BE2C (cell line): ENCODE data around the gene YLPM1.

ENCODE experiments used
- DNase-seq: peaks from one replicate; pipeline ENCODE4 v3.0.0-alpha.2; 2020
- H3K27me3 ChIP-seq: fragments of 250-450 bp; sonication (Bioruptor Pico); 2 replicates; pipeline ENCODE4 v1.5.1; 2020; ENCODE audit warnings: mild to moderate bottlenecking
- H3K36me3 ChIP-seq: fragments of 250-450 bp; sonication (Bioruptor Pico); 2 replicates; pipeline ENCODE4 v1.5.1; 2020; ENCODE audit warnings: mild to moderate bottlenecking
- H3K4me1 ChIP-seq: fragments of 250-450 bp; sonication (Bioruptor Pico); 2 replicates; pipeline ENCODE4 v1.5.1; 2020
- H3K4me3 ChIP-seq: 2 replicates; pipeline ENCODE4 v1.5.1; 2011; ENCODE audit warnings: low read depth, low read length
- H3K9me3 ChIP-seq: fragments of 250-450 bp; sonication (Bioruptor Pico); 2 replicates; pipeline ENCODE4 v1.5.1; 2020
- TF ChIP-seq, protein P1 (sequence below): IDR thresholded peaks from 2 replicates; pipeline ENCODE4 v1.5.1; 2012; ENCODE audit warnings: mild to moderate bottlenecking, low read depth, low read length

Gene YLPM1

GRCh38 chr14:74875941-74876913, 113.1 kb downstream of the YLPM1 start, which contains the start of gene PROX2:
Gene PROX2, minus strand, starts transcription at chr14:74876145. Its CDS starts 12,311 bp downstream, at chr14:74863834.
- Histone ChIP-seq H3K4me3 (no peak within 1 kb of the TSS), H3K27me3 (no peaks in the 10 kb centered on the region), H3K36me3 (no peaks in the 10 kb centered on the region), H3K9me3 (no peaks in the 10 kb centered on the region), H3K4me1 (no peaks in the 10 kb centered on the region)
- TF ChIP-seq, protein P1, sequence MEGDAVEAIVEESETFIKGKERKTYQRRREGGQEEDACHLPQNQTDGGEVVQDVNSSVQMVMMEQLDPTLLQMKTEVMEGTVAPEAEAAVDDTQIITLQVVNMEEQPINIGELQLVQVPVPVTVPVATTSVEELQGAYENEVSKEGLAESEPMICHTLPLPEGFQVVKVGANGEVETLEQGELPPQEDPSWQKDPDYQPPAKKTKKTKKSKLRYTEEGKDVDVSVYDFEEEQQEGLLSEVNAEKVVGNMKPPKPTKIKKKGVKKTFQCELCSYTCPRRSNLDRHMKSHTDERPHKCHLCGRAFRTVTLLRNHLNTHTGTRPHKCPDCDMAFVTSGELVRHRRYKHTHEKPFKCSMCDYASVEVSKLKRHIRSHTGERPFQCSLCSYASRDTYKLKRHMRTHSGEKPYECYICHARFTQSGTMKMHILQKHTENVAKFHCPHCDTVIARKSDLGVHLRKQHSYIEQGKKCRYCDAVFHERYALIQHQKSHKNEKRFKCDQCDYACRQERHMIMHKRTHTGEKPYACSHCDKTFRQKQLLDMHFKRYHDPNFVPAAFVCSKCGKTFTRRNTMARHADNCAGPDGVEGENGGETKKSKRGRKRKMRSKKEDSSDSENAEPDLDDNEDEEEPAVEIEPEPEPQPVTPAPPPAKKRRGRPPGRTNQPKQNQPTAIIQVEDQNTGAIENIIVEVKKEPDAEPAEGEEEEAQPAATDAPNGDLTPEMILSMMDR, result no peak
- no peak for DNase-seq

DNA sequence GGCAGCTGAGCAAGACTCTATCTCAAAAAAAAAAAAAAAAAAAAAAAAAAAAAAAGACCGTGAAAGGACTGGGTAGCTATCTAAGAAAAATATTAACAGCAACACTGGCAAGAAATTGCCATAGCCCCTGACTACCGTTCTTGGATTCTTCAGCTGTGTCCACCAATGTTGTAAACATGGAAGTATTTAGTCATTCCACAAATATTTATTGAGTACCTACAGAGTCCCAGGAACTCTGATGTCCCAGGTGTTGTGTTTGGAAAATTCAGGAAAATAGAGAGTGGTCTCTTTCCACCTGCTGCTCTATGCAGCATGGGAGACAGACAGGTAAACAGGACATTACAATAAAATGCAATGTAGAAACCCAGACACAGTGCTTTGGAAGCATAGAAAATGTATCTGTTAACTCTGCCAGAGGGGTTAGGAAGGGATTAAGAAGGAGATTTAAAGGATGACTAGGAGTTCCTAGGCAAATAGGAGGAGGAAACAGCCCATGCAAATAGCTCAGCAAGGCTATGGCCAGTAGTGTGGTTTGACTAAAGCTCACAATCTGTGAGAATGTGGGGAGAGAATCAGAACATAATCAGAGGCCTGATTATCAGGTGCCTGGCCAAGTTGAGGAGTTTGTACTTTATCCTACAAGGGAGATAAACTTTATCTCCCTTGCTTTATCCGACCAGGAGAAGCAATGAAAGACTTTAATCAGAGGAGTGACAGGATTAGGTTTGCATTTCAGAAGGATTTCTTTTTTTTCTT, 116.5 kb downstream of the YLPM1 start:
- Histone ChIP-seq H3K4me3 (no peak overlapping the region), H3K36me3 (peaks cover 5% of the 10 kb centered on the region), H3K9me3 (no peaks in the 10 kb centered on the region), H3K27me3 (no peaks in the 10 kb centered on the region), H3K4me1 (no peaks in the 10 kb centered on the region)
- no peak for DNase-seq
- TF ChIP-seq, protein P1, result no peak

GRCh38 chr14:74881431-74882102, 118.5 kb downstream of the YLPM1 start, which contains the start of gene DLST:
Gene DLST, plus strand, starts transcription at chr14:74881916. Its CDS starts 38 bp downstream, at chr14:74881954.
- H3K27me3 ChIP-seq, result no peaks in the 10 kb centered on the region
- peak within 1 kb of the TSS; percentile 86 for H3K4me3 ChIP-seq
- no peaks in the 10 kb centered on the region for H3K4me1 ChIP-seq
- TF ChIP-seq, protein P1, result no peak
- peaks cover 17% of the 10 kb centered on the region for H3K36me3 ChIP-seq
- peak; percentile 91 for DNase-seq
- H3K9me3 ChIP-seq, result no peaks in the 10 kb centered on the region

- Histone ChIP-seq H3K9me3 (no peaks in the 10 kb centered on the region), H3K27me3 (no peaks in the 10 kb centered on the region), H3K4me3 (peak overlapping the region; percentile 86), H3K36me3 (peaks cover 20% of the 10 kb centered on the region), H3K4me1 (no peaks in the 10 kb centered on the region)
- TF ChIP-seq, protein P1, result no peak
- peak; percentile 30 for DNase-seq
Observed at GRCh38 chr14:74882103-74882920, 119.2 kb downstream of the YLPM1 start.
